ENCODE measurements around the gene RAB11FIP4.

DNA sequence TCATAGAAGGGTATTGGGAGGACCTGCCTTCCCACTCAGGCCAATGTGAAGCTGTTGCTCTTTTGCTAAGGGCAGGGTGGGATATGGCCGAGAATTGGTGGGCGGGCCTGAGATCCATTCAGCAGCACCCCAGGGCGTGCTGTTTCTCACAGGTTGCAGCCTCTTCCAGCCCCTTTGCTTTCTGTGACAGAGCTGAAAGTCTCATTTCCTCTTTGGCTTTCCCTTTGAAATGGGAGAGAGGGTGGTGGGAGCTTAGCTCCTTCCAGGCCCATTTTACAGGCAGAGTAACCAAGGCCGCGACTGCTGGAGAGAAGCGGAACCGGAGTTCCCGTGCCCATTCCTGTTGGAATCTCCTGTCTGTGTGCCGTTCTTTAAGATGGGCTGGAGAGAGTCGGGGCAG is 183.0 kb downstream of the RAB11FIP4 start:
- TF ChIP-seq, protein P1, sequence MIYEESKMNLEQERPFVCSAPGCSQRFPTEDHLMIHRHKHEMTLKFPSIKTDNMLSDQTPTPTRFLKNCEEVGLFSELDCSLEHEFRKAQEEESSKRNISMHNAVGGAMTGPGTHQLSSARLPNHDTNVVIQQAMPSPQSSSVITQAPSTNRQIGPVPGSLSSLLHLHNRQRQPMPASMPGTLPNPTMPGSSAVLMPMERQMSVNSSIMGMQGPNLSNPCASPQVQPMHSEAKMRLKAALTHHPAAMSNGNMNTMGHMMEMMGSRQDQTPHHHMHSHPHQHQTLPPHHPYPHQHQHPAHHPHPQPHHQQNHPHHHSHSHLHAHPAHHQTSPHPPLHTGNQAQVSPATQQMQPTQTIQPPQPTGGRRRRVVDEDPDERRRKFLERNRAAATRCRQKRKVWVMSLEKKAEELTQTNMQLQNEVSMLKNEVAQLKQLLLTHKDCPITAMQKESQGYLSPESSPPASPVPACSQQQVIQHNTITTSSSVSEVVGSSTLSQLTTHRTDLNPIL (CRISPR knock-in tag; IDR thresholded peaks at IDR 0.05): no peak
- TF ChIP-seq ERF (CRISPR knock-in tag; IDR thresholded peaks at IDR 0.05) (no peak), HNRNPK (IDR thresholded peaks at IDR 0.05; ENCODE audit: low read depth, low read length, poor library complexity, severe bottlenecking) (no peak), POLR2AphosphoS2 (IDR thresholded peaks at IDR 0.05; ENCODE audit: low read length) (no peak), ZNF785 (CRISPR knock-in tag; IDR thresholded peaks at IDR 0.05) (no peak), ZBTB7A (IDR thresholded peaks at IDR 0.05; ENCODE audit: borderline replicate concordance, control insufficient read depth, low read depth, low read length) (no peak), PTBP1 (IDR thresholded peaks at IDR 0.05; ENCODE audit: low read depth, low read length) (no peak), HNRNPLL (IDR thresholded peaks at IDR 0.05; ENCODE audit: low read depth, low read length, poor library complexity, severe bottlenecking) (no peak), SP1 (CRISPR knock-in tag; IDR thresholded peaks at IDR 0.05) (no peak)
- TF ChIP-seq, protein P2, sequence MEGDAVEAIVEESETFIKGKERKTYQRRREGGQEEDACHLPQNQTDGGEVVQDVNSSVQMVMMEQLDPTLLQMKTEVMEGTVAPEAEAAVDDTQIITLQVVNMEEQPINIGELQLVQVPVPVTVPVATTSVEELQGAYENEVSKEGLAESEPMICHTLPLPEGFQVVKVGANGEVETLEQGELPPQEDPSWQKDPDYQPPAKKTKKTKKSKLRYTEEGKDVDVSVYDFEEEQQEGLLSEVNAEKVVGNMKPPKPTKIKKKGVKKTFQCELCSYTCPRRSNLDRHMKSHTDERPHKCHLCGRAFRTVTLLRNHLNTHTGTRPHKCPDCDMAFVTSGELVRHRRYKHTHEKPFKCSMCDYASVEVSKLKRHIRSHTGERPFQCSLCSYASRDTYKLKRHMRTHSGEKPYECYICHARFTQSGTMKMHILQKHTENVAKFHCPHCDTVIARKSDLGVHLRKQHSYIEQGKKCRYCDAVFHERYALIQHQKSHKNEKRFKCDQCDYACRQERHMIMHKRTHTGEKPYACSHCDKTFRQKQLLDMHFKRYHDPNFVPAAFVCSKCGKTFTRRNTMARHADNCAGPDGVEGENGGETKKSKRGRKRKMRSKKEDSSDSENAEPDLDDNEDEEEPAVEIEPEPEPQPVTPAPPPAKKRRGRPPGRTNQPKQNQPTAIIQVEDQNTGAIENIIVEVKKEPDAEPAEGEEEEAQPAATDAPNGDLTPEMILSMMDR (IDR thresholded peaks at IDR 0.05 in 2 of 3, conservative IDR thresholded peaks at IDR 0.05 in 1 of 3; ENCODE audit: insufficient read depth in 2 of 3, low read depth in 1 of 3, low read length in 3 of 3): no peak

Data from K562 (cell line).